ENCODE measurements around the gene ASPN. TPM values are rescaled to one million over a fixed set of nuclear protein-coding genes. Genes with fewer than 3 reads are reported as not detected.

Gene ASPN
- 5.3 TPM for total RNA-seq

GRCh38 chr9:92482329-92482728 is at the start of gene ASPN:
Gene ASPN (minus strand): TSS chr9:92482506.
- DNase-seq (ENCODE audit: low spot score in 2 of 2): no peak
- FAIRE-seq: no peak

GRCh38 chr9:92530893-92531292 is 48.6 kb upstream of the ASPN start:
- FAIRE-seq (no peak), DNase-seq (ENCODE audit: low spot score in 2 of 2) (no peak)

- DNase-seq (ENCODE audit: low spot score in 2 of 2) (no peak), FAIRE-seq (no peak)
Measured at GRCh38 chr9:92529124-92529523, 46.8 kb upstream of the ASPN start.

GRCh38 chr9:92528522-92528849 is 46.2 kb upstream of the ASPN start:
- no peak for FAIRE-seq
- DNase-seq (ENCODE audit: low spot score in 2 of 2): no peak

GRCh38 chr9:92527832-92528521 is 45.7 kb upstream of the ASPN start:
- no peak for DNase-seq (ENCODE audit: low spot score in 2 of 2)
- no peak for FAIRE-seq

- no peak for FAIRE-seq
- no peak for DNase-seq (ENCODE audit: low spot score in 2 of 2)
Measured at GRCh38 chr9:92527291-92527828, 45.1 kb upstream of the ASPN start.

- FAIRE-seq: no peak
- DNase-seq (ENCODE audit: low spot score in 2 of 2): no peak
Measured at GRCh38 chr9:92525306-92525705, 43.0 kb upstream of the ASPN start.

GRCh38 chr9:92524881-92525280 is 42.6 kb upstream of the ASPN start:
- DNase-seq (ENCODE audit: low spot score in 2 of 2) (no peak), FAIRE-seq (no peak)

GRCh38 chr9:92522983-92523970 is 41.0 kb upstream of the ASPN start:
- no peak for FAIRE-seq
- DNase-seq (ENCODE audit: low spot score in 2 of 2): no peak

- FAIRE-seq (no peak), DNase-seq (ENCODE audit: low spot score in 2 of 2) (no peak)
Measured at GRCh38 chr9:92520837-92521236, 38.5 kb upstream of the ASPN start.

GRCh38 chr9:92518199-92518598 is 35.9 kb upstream of the ASPN start:
- DNase-seq (ENCODE audit: low spot score in 2 of 2): no peak
- no peak for FAIRE-seq

- no peak for DNase-seq (ENCODE audit: low spot score in 2 of 2)
- FAIRE-seq: no peak
Measured at GRCh38 chr9:92517046-92517445, 34.7 kb upstream of the ASPN start.

- FAIRE-seq: no peak
- DNase-seq (ENCODE audit: low spot score in 2 of 2): no peak
Measured at GRCh38 chr9:92516521-92516920, 34.2 kb upstream of the ASPN start.

GRCh38 chr9:92514635-92515034 is 32.3 kb upstream of the ASPN start:
- no peak for FAIRE-seq
- DNase-seq (ENCODE audit: low spot score in 2 of 2): no peak

GRCh38 chr9:92513349-92513748 is 31.0 kb upstream of the ASPN start:
- FAIRE-seq (no peak), DNase-seq (ENCODE audit: low spot score in 2 of 2) (no peak)

- DNase-seq (ENCODE audit: low spot score in 2 of 2) (no peak), FAIRE-seq (no peak)
Measured at GRCh38 chr9:92512622-92513021, 30.3 kb upstream of the ASPN start.

GRCh38 chr9:92510747-92511146 is 28.4 kb upstream of the ASPN start:
- FAIRE-seq (no peak), DNase-seq (ENCODE audit: low spot score in 2 of 2) (no peak)

- DNase-seq (ENCODE audit: low spot score in 2 of 2) (no peak), FAIRE-seq (no peak)
Measured at GRCh38 chr9:92509050-92509449, 26.7 kb upstream of the ASPN start.

- no peak for FAIRE-seq
Measured at GRCh38 chr9:92508018-92508820, 25.9 kb upstream of the ASPN start.

GRCh38 chr9:92507496-92507895 is 25.2 kb upstream of the ASPN start:
- no peak for FAIRE-seq
- DNase-seq (ENCODE audit: low spot score in 2 of 2): no peak

More at GRCh38 chr9:92508018-92508820, 25.9 kb upstream of the ASPN start:
- DNase-seq (ENCODE audit: low spot score in 2 of 2): no peak

GRCh38 chr9:92507005-92507404 is 24.7 kb upstream of the ASPN start:
- no peak for FAIRE-seq

More at GRCh38 chr9:92507005-92507404, 24.7 kb upstream of the ASPN start:
- no peak for DNase-seq (ENCODE audit: low spot score in 2 of 2)
